Mesenteric fat pad (tissue), 1 donor: ENCODE data around the gene NSF. TPM values are rescaled to one million over a fixed set of nuclear protein-coding genes. Genes with fewer than 3 reads are reported as not detected.
"Not testable (repeated sequence)": the region's sequence is repeated elsewhere in the genome, so short reads cannot be mapped to it uniquely, and the experiment has no call there.

Source experiments
- DNase-seq: peaks from one replicate; pipeline ENCODE4 v3.0.0-alpha.2; 2020; ENCODE audit warnings: low spot score
- total RNA-seq: library from RNA; stranded (reverse); fragmentation: NEBNext Ultra II Directional; extraction: Animal tissue kit (Norgen Biotek cat#: 25700); gene quantifications from one replicate; pipeline ENCODE4 v1.2.1, GENCODE V29; 2021
- donor health status: DM: yes; HTN: yes; CAD: no.

NSF gene
- total RNA-seq, 1 donor from 2014 or later = 48.8 TPM

GRCh38 chr17:46627452-46627851 lies 37.0 kb downstream of the NSF start:
- DNase-seq = not testable (repeated sequence)

GRCh38 chr17:46628753-46629436 lies 38.4 kb downstream of the NSF start:
- not testable (repeated sequence) for DNase-seq

- DNase-seq = not testable (repeated sequence)
Observed at GRCh38 chr17:46632146-46632545, 41.7 kb downstream of the NSF start.

- DNase-seq = not testable (repeated sequence)
Observed at GRCh38 chr17:46634844-46635243, 44.4 kb downstream of the NSF start.

- DNase-seq = not testable (repeated sequence)
Observed at GRCh38 chr17:46641861-46642656, 51.6 kb downstream of the NSF start.

GRCh38 chr17:46647251-46647650 lies 56.8 kb downstream of the NSF start:
- not testable (repeated sequence) for DNase-seq

GRCh38 chr17:46647688-46648278 lies 57.3 kb downstream of the NSF start:
- DNase-seq = not testable (repeated sequence)

- not testable (repeated sequence) for DNase-seq
Observed at GRCh38 chr17:46649246-46649645, 58.8 kb downstream of the NSF start.

- not testable (repeated sequence) for DNase-seq
Observed at GRCh38 chr17:46652024-46652643, 61.7 kb downstream of the NSF start.

GRCh38 chr17:46658235-46658634 lies 67.8 kb downstream of the NSF start:
- DNase-seq = not testable (repeated sequence)

- not testable (repeated sequence) for DNase-seq
Observed at GRCh38 chr17:46659702-46660101, 69.2 kb downstream of the NSF start.

GRCh38 chr17:46663123-46663522 lies 72.7 kb downstream of the NSF start:
- DNase-seq = not testable (repeated sequence)

GRCh38 chr17:46663552-46663951 lies 73.1 kb downstream of the NSF start:
- DNase-seq = not testable (repeated sequence)

GRCh38 chr17:46665969-46666368 lies 75.5 kb downstream of the NSF start:
- DNase-seq = not testable (repeated sequence)

- DNase-seq = not testable (repeated sequence)
Observed at GRCh38 chr17:46670789-46671188, 80.3 kb downstream of the NSF start.

GRCh38 chr17:46672777-46673176 lies 82.3 kb downstream of the NSF start:
- not testable (repeated sequence) for DNase-seq

- not testable (repeated sequence) for DNase-seq
Observed at GRCh38 chr17:46677819-46678218, 87.3 kb downstream of the NSF start.

GRCh38 chr17:46683653-46684052 lies 93.2 kb downstream of the NSF start:
- DNase-seq = not testable (repeated sequence)

GRCh38 chr17:46685284-46685683 lies 94.8 kb downstream of the NSF start:
- not testable (repeated sequence) for DNase-seq

GRCh38 chr17:46692196-46692595 lies 101.7 kb downstream of the NSF start:
- DNase-seq = not testable (repeated sequence)

GRCh38 chr17:46693283-46693682 lies 102.8 kb downstream of the NSF start:
- DNase-seq = not testable (repeated sequence)
